Stimulated activated CD8-positive, alpha-beta memory T cell treated with anti-CD3 and anti-CD28 coated beads, Interleukin-2, amount 100 ng/mL, for 48 hours (primary cell): ENCODE measurements around the gene SPATA25.
"Not testable (repeated sequence)": the region's sequence is repeated elsewhere in the genome, so short reads cannot be mapped to it uniquely, and the experiment has no call there.

Experiments used
- DNase-seq, 2 donors: peaks; one replicate each; pipeline ENCODE4 v3.0.0-alpha.2; 2020; ENCODE audit warnings: low read depth in 2 of 2

Gene SPATA25

GRCh38 chr20:45913116-45913515, 25.7 kb upstream of the SPATA25 start:
- DNase-seq: no peak

- DNase-seq: no peak
These were observed 24.9 kb upstream of the SPATA25 start for GRCh38 chr20:45912344-45912682.

- DNase-seq: peak in 1 of 2 donors; percentile 22
These were observed 24.3 kb upstream of the SPATA25 start, which contains the start of gene PLTP for GRCh38 chr20:45911486-45912343. Gene PLTP (minus strand): TSS chr20:45912155. CDS start chr20:45911452, 703 bp downstream.

- DNase-seq: peak; percentile 94 to 99
These were observed 23.5 kb upstream of the SPATA25 start for GRCh38 chr20:45910670-45911485.

- no peak for DNase-seq
These were observed 22.6 kb upstream of the SPATA25 start for GRCh38 chr20:45909817-45910669.

GRCh38 chr20:45909336-45909808, 21.9 kb upstream of the SPATA25 start:
- no peak for DNase-seq

GRCh38 chr20:45908084-45908483, 20.7 kb upstream of the SPATA25 start:
- DNase-seq: no peak

- DNase-seq: no peak
These were observed 20.0 kb upstream of the SPATA25 start for GRCh38 chr20:45907219-45907948.

GRCh38 chr20:45905505-45906079, 18.2 kb upstream of the SPATA25 start:
- no peak for DNase-seq

GRCh38 chr20:45904583-45905504, 17.4 kb upstream of the SPATA25 start:
- no peak for DNase-seq

GRCh38 chr20:45902199-45902701, 14.8 kb upstream of the SPATA25 start:
- DNase-seq: no peak

- DNase-seq: not testable (repeated sequence)
These were observed 13.9 kb upstream of the SPATA25 start for GRCh38 chr20:45901332-45901731.

GRCh38 chr20:45899046-45899835, 11.8 kb upstream of the SPATA25 start:
- no peak for DNase-seq

GRCh38 chr20:45898285-45898684, 10.9 kb upstream of the SPATA25 start:
- DNase-seq: no peak

- no peak for DNase-seq
These were observed 10.3 kb upstream of the SPATA25 start for GRCh38 chr20:45897692-45898091.

- DNase-seq: no peak
These were observed 9.9 kb upstream of the SPATA25 start for GRCh38 chr20:45897289-45897688.

- no peak for DNase-seq
These were observed 9.3 kb upstream of the SPATA25 start for GRCh38 chr20:45896641-45897161.

- DNase-seq: no peak
These were observed 7.4 kb upstream of the SPATA25 start for GRCh38 chr20:45894797-45895196.
